Dedifferentiated amniotic fluid mesenchymal stem cell (primary cell): ENCODE results near the gene CCNL1.

Source experiments
- DNase-seq: peaks from one replicate; pipeline ENCODE4 v3.0.0-alpha.2; 2016; ENCODE audit errors: extremely low spot score

The CCNL1 gene

DNA sequence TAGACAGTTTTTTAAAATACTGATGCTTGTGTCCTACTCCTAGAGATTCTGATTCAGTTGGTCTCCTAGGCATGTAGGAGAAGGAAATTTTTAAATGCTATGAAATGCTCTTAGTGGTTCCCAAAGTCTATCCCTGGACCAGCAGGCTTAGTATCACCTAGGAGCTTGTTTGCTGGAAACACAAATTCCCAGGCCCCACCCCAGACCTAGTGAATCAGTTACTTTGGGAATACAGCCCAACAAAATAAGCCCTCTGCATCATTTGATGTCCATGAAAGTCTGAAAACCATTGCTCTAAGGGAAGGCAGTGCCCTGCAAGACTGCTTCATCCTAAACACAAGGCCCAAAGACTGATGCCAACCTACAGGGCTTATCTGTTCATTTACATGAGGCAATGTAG is 36.3 kb downstream of the CCNL1 start:
- DNase-seq = no peak

- DNase-seq = no peak
Measured at GRCh38 chr3:157122832-157123427, 37.0 kb downstream of the CCNL1 start.

- DNase-seq = no peak
Measured at GRCh38 chr3:157122116-157122515, 37.8 kb downstream of the CCNL1 start.

DNA sequence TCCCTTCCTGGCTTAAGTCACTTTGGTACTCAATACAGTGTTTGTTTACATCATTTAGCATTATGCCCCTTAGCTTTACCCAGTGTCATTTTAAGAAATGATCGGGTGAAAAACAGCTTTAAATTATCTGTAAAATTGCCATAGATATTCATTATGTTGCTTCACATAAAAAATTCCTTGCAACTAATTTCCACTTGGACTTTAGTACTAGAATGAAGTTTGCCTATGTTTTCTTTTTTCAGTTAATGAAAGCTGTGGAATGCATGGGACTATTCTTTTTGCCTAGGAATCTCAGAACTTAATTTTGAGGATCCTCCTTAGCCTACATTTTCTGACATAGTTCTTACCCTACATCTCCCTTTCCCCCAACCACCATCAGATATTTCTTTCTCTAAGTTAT is 38.4 kb downstream of the CCNL1 start:
- no peak for DNase-seq

DNA sequence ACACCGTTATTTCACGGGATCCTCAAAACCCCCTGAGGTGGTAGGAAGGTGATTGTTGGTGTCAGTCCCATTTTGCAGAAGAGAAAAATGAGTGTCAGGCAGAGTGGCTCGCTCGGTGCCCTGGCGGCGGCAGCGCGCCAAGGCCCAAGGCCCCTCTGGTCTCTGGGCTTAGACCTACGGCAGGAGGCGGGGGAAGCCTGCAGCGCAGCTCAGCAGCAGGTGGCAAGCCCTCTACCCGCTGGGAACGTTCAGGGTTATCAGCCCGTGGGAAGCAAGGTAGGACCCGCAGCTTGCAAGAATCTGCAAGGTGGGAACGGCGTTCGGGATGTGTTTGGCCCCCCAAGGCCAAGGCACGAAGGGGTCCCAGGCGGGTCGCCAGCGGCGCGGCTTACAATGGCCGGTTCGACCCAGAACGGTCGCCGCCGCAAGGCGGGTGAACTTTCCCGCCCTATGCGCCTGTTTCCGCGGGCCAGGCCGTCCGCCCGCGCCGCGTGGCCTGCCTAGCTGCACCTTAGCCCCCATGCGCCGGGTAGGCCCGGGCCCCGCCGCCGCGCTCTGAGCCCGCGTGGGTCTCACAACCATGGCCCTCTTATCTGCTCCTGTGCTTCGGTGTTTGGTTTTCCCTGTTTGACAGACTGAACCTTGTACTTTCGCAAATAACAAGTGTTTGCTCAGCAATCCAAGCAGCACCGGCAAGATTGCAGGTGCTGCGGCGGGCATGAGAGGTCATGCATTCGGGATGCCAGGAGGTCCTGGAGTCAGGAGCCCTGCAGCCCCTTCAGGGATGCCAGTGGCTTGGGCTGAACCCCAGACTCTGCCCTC is 39.7 kb downstream of the CCNL1 start:
- DNase-seq = no peak

DNA sequence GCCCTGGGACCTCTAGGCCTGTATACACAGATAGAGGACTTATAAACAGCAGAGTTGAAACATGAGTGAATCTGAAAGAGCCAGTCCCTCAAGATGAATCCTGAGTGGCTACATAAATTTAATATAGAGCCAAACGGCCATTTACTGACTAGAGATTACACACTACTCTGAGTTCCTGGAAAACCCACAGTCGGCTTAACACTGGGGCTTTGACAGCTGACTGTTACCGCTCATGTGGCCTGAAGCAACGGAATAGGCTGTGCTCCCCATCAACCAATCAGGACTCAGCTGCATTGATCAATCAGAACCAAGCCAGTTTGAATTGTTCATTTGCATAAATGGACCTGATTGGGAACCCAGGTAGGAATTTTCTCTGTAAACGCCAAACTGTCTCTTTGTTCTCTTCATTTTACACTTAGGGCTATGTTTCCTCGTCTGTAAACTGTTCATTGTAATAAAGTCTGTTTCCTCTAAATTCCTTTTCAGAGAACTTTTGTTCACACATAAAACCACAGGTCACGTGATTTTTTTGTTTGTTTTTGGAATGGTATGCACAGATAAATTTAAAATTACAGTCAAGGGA is 40.5 kb downstream of the CCNL1 start:
- DNase-seq = no peak

DNA sequence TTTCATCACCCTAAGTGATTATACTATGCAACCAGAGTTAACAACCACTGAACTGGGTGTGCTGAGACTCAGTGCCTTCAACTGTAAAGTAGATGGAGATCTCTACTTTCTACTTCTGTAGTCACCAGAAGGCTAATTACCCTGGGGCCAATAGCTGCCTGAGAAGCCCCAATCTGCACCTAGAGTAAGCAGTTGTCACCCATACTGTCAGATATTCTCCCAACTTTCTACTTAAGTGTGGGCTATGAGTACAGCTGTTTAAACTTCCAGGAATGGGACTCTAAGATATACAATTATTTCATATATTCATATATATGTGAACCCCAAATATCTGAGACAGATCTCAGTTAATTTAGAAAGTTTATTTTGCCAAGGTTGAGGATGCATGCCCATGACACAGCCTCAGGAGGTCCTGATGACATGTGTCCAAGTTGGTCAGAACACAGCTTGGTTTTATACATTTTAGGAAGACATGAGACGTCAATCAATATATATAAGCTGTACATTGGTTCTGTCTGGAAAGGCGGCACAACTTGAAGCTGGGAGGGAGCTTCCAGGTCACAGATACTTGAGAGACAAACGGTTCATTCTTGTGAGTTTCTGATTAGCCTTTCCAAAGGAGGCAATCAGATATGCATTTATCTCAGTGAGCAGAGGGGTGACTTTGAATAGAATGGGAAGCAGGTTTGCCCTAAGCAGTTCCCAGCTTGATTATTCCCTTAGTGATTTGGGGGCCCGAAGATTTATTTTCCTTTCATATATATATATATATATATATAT is 41.9 kb downstream of the CCNL1 start:
- no peak for DNase-seq

DNA sequence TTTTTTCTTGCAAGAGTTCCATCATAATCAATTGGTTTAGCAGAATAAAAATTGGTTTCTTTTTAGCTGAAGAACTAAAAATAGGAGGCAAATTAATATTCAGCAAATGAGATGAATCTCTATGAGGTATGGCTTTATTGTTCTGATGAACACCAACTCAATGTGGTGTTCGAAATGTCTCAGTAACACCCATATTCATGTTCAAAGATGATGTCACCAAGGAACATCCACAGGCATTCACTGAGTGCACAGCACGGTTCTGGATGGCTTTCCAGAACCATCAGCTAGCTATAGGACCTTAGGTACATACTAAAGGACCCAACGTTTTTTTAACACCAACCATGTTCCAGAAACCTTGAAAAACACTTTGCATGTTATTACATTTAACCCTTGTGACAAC is 42.7 kb downstream of the CCNL1 start:
- no peak for DNase-seq

DNA sequence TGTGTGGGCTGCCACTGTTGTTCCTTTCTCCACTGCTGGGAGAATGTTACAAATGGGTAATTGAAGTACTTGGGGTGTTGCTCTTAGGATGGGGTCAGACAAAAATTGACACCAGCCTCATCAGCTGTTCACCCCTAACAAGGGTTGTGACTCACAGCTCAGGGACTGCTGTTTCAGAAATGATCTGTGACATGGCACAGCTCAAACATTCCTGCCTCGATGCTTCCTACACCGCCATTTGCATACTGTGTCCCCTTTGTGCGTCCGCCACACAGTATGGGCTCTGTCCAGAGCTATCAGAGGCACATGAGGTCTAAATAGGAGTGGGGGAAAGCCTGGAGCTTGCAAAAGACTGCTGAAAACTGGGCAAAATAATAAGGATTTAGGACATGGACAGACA is 43.9 kb downstream of the CCNL1 start:
- DNase-seq = no peak

GRCh38 chr3:157115069-157116006 is 44.6 kb downstream of the CCNL1 start:
- DNase-seq = no peak

GRCh38 chr3:157113832-157114505 is 46.0 kb downstream of the CCNL1 start:
- no peak for DNase-seq

- DNase-seq = no peak
Measured at GRCh38 chr3:157112536-157112935, 47.4 kb downstream of the CCNL1 start.

GRCh38 chr3:157111518-157111917 is 48.4 kb downstream of the CCNL1 start:
- no peak for DNase-seq

DNA sequence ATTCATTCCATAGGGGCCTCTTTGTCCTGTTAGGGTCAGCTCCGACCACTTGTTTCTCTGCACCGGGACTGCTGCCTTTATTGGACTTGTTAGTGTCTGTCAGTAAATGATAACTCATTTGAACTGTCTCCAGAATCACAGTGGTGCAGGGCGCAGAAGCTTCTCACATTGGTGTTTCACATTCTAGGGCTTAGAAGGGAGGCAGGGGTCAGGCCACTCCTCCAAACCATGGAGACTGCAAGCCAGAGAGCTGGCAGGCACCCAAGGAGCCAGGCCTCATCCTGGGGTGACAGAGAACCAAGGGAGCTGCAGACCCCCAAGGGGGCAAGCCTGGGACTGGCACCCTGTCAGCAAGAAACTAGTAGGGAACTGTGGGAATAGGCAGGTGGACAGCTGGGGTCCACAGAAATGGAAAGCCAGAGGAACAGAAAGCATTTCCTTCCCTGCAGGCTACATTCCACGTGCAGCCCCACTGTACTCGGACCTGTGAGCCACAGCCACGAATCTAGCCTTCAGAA is 49.1 kb downstream of the CCNL1 start:
- DNase-seq = no peak

GRCh38 chr3:157109267-157110141 is 50.4 kb downstream of the CCNL1 start:
- DNase-seq = no peak

DNA sequence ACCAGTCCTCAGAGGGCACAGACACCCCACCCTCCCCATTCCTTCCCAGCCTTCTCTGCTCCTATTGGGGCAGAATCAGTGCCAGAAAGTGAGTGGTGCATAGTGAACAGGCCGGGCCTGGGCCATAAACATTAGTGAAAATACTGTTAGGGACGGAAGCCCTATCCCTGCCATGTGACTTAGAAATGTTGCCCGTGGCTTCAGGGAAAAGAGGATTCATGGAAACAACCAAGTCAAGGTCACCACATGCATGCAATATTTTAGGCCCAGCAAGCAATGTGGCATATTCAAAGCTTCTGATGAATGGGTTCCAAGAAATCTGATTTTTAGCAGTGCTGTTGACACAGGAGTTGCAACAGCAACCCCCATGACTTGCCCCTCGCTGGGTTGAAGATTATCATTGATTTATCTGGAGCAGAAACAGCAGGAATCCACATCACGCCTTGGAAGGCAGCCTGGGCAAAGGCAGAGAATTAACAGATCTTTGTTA is 52.3 kb downstream of the CCNL1 start:
- no peak for DNase-seq

- DNase-seq = no peak
Measured at GRCh38 chr3:157107037-157107436, 52.9 kb downstream of the CCNL1 start.

DNA sequence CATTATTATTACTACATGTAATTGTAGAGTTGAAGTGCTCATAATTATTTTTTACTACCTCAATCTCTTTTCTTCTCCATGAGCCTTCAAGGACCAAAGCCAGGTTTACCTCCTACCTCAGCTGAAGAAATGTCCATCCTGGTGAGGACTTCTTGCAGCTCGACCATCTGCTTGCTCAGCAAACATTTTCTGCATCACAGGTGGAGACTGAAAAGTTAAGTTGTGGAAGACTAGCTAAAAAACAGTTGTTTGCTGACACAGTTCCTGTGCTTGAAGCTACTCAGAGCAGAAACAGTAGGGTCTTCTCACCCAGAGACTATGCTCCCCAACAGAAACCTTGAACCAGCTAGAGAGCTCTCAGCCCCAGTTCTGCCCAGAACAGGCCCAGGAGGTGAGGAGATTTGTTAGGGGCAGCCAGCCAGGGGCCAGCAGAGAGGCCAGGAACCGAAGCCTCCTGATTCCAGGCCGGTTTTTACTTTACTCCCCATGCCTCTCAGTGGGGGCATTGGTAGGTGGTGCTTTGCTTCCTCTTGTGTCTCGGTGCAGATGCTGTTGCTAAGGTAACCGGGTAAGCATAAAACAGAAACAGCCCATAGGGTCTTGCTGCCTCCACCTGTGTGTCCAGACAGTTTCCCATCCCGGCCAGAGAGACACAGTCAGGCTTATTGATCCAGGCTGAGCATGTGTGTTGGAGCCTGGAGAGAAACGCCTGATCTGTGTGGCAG is 54.9 kb downstream of the CCNL1 start:
- DNase-seq = no peak

DNA sequence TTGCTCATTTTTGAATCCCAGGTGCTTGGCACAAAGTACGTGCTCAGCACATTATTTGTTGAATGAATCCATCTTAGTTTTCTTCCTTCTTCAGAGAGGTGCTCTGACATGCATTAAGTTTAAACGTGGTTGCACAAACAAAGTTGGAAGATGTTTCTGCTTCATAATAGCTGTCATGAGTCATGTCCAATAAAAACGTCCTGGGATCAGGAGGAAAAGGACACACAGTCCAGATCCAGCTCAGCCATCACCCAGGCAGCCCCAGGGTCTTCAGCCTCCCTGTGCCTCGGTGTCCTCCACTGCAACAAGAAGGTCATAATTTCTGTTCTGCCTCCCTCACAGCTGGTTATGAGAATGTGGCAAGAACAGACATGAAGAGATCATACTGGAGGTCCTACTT is 55.4 kb downstream of the CCNL1 start:
- no peak for DNase-seq
